H1 (cell line): Measurements from ENCODE around the gene GALNT12. TPM values are rescaled to one million over a fixed set of nuclear protein-coding genes. Genes with fewer than 3 reads are reported as not detected.

ENCODE experiments used
- CTCF ChIA-PET: fragments of 300-600 bp; sonication (Branson Sonifier 250); formaldehyde crosslinking; loops from one replicate; lab custom pipeline; 2021; ENCODE audit not compliant: partially characterized antibody; lab: Charles Lee
- POLR2A ChIA-PET: fragments of 300-600 bp; sonication (Branson Sonifier 250); formaldehyde crosslinking; loops from one replicate; lab custom pipeline; 2021; ENCODE audit warnings: inconsistent platforms; ENCODE audit not compliant: partially characterized antibody; lab: Charles Lee
- DNase-seq, 2 experiments: peaks; one replicate each; pipeline versions ENCODE4 v3.0.0 to v3.0.0-alpha.2; 2010 to 2022; ENCODE audit warnings: low spot score in 2 of 2, low read depth in 1 of 2, mixed read lengths in 1 of 2
- FAIRE-seq: peaks from 2 replicates; lab custom pipeline; 2011; peaks lifted over from hg19 to GRCh38; lab: Jason Lieb, UNC
- H2AFZ ChIP-seq: 2 replicates; pipeline ENCODE4 v1.8.1; 2012; ENCODE audit warnings: low read length, inconsistent platforms
- H2AK5ac ChIP-seq: 2 replicates; pipeline ENCODE4 v1.6.1; 2013; ENCODE audit warnings: low read depth, low read length
- H2BK120ac ChIP-seq: replicated peaks from 2 replicates; pipeline ENCODE3; 2013; ENCODE audit warnings: low read depth, low read length, inconsistent platforms
- H2BK12ac ChIP-seq: 2 replicates; pipeline ENCODE4 v1.6.1; 2013; ENCODE audit warnings: low read depth, low read length
- H2BK15ac ChIP-seq: 2 replicates; pipeline ENCODE4 v1.6.1; 2013; ENCODE audit warnings: low read length
- H2BK20ac ChIP-seq: 2 replicates; pipeline ENCODE4 v1.6.1; 2013; ENCODE audit warnings: low read length
- H2BK5ac ChIP-seq: 2 replicates; pipeline ENCODE4 v1.6.1; 2013; ENCODE audit warnings: low read depth, low read length
- H3K14ac ChIP-seq: 2 replicates; pipeline ENCODE4 v1.6.1; 2013; ENCODE audit warnings: inconsistent platforms; ENCODE audit not compliant: insufficient read length
- H3K18ac ChIP-seq: 2 replicates; pipeline ENCODE4 v1.6.1; 2013; ENCODE audit warnings: low read length; ENCODE audit errors: extremely low read depth
- H3K23ac ChIP-seq: 2 replicates; pipeline ENCODE4 v1.6.1; 2013; ENCODE audit warnings: inconsistent platforms; ENCODE audit not compliant: insufficient read length
- H3K23me2 ChIP-seq: 2 replicates; pipeline ENCODE4 v1.6.1; 2013; ENCODE audit warnings: low read depth, low read length
- H3K27ac ChIP-seq: 2 replicates; pipeline ENCODE4 v1.6.1; 2011; ENCODE audit warnings: low read depth, low read length, inconsistent platforms
- H3K27me3 ChIP-seq, 4 experiments: replicated peaks in 1 of 4; 1 replicate in 1 of 4; 2 replicates in 3 of 4; pipeline versions ENCODE4 v1.6.1 to v1.8.1; 2011 to 2013; ENCODE audit warnings: low read length in 3 of 4, mild to moderate bottlenecking in 3 of 4, inconsistent platforms in 2 of 4, mixed read lengths in 2 of 4, moderate library complexity in 1 of 4; ENCODE audit not compliant: control insufficient read depth in 3 of 4, insufficient read depth in 3 of 4; ENCODE audit errors: extremely low read depth in 1 of 4
- H3K36me3 ChIP-seq, 4 experiments: 2 replicates each; pipeline versions ENCODE4 v1.6.1 to v1.8.1; 2011 to 2013; ENCODE audit warnings: mild to moderate bottlenecking in 4 of 4, low read length in 3 of 4, moderate library complexity in 2 of 4, control low read depth in 1 of 4, inconsistent platforms in 1 of 4; ENCODE audit not compliant: insufficient read depth in 4 of 4, control insufficient read depth in 2 of 4
- H3K4ac ChIP-seq: replicated peaks from 2 replicates; pipeline ENCODE3; 2013; ENCODE audit warnings: low read length, low read depth, mixed read lengths, inconsistent platforms; ENCODE audit not compliant: insufficient read length
- H3K4me1 ChIP-seq, 4 experiments: replicated peaks in 1 of 4; 1 replicate in 1 of 4; 2 replicates in 3 of 4; pipeline versions ENCODE4 v1.6.1 to v1.8.1; 2011 to 2013; ENCODE audit warnings: low read length in 3 of 4, inconsistent platforms in 2 of 4, mixed read lengths in 1 of 4; ENCODE audit not compliant: insufficient read depth in 4 of 4, control insufficient read depth in 3 of 4
- H3K4me2 ChIP-seq, 2 experiments: 2 replicates each; pipeline versions ENCODE4 v1.6.1 to v1.8.1; 2011 to 2013; ENCODE audit warnings: low read depth in 2 of 2, low read length in 2 of 2, control low read depth in 1 of 2, inconsistent platforms in 1 of 2, mild to moderate bottlenecking in 1 of 2; ENCODE audit not compliant: insufficient read depth in 1 of 2
- H3K4me3 ChIP-seq, 4 experiments: fragments of 200-600, 300-600 bp in 1 of 4; sonication (generic), shearing (Covaris generic), sonication (Bioruptor Twin) in 1 of 4; 2 replicates each; pipeline versions ENCODE4 v1.5.1 to v1.8.1; 2011 to 2016; ENCODE audit warnings: low read length in 4 of 4, low read depth in 3 of 4, control low read depth in 2 of 4, inconsistent platforms in 2 of 4, mild to moderate bottlenecking in 2 of 4, mixed read lengths in 1 of 4, moderate library complexity in 1 of 4; ENCODE audit not compliant: insufficient read depth in 2 of 4; ENCODE audit errors: extremely low read depth in 1 of 4
- H3K56ac ChIP-seq: replicated peaks from 2 replicates; pipeline ENCODE3; 2013; ENCODE audit warnings: low read depth, mild to moderate bottlenecking, mixed read lengths, low read length, inconsistent platforms; ENCODE audit not compliant: insufficient read length
- H3K79me1 ChIP-seq: 2 replicates; pipeline ENCODE4 v1.6.1; 2013; ENCODE audit warnings: low read depth, low read length, control low read depth
- H3K79me2 ChIP-seq, 2 experiments: 2 replicates each; pipeline versions ENCODE4 v1.6.1 to v1.8.1; 2012 to 2013; ENCODE audit warnings: low read length in 2 of 2, mild to moderate bottlenecking in 2 of 2, inconsistent platforms in 1 of 2; ENCODE audit not compliant: insufficient read depth in 2 of 2, control insufficient read depth in 1 of 2
- H3K9ac ChIP-seq, 4 experiments: replicated peaks in 1 of 4; 1 replicate in 1 of 4; 2 replicates in 3 of 4; pipeline versions ENCODE4 v1.6.1 to v1.8.1; 2011 to 2013; ENCODE audit warnings: low read depth in 3 of 4, low read length in 3 of 4, control low read depth in 2 of 4, mild to moderate bottlenecking in 2 of 4, moderate library complexity in 2 of 4, inconsistent platforms in 1 of 4; ENCODE audit errors: extremely low read depth in 1 of 4
- H3K9me3 ChIP-seq, 2 experiments: 2 replicates each; pipeline versions ENCODE4 v1.6.1 to v1.8.1; 2012 to 2013; ENCODE audit warnings: mild to moderate bottlenecking in 2 of 2, moderate library complexity in 2 of 2, control low read depth in 1 of 2, inconsistent platforms in 1 of 2, low read depth in 1 of 2, low read length in 1 of 2, mixed read lengths in 1 of 2; ENCODE audit not compliant: insufficient read depth in 2 of 2
- H4K20me1 ChIP-seq, 2 experiments: replicated peaks in 1 of 2; 2 replicates each; pipeline versions ENCODE3 to v1.8.1; 2011 to 2013; ENCODE audit warnings: inconsistent platforms in 2 of 2, low read length in 2 of 2, mild to moderate bottlenecking in 1 of 2; ENCODE audit not compliant: insufficient read depth in 2 of 2, control insufficient read depth in 1 of 2
- H4K5ac ChIP-seq: 2 replicates; pipeline ENCODE4 v1.6.1; 2013; ENCODE audit warnings: low read length, low read depth, mixed read lengths, inconsistent platforms; ENCODE audit not compliant: insufficient read length
- H4K8ac ChIP-seq: 2 replicates; pipeline ENCODE4 v1.8.0; 2013; ENCODE audit warnings: mild to moderate bottlenecking, moderate library complexity, low read length, inconsistent platforms; ENCODE audit not compliant: insufficient read depth; ENCODE audit errors: extremely low read depth
- H4K91ac ChIP-seq: replicated peaks from 2 replicates; pipeline ENCODE3; 2013; ENCODE audit warnings: low read length, mixed read lengths, inconsistent platforms; ENCODE audit not compliant: insufficient read length
- ASH2L ChIP-seq: fragments of 200-600, 300-600 bp; sonication (generic); IDR thresholded peaks from one replicate; pipeline ENCODE4 v1.7.1; 2017; ENCODE audit warnings: low read length
- KDM1A ChIP-seq: fragments of 200-600, 300-600 bp; sonication (generic); IDR thresholded peaks from 2 replicates; pipeline ENCODE4 v1.7.1; 2016; ENCODE audit warnings: mild to moderate bottlenecking, low read length, borderline replicate concordance
- SIN3A ChIP-seq, 2 experiments: IDR thresholded peaks in 1 of 2; conservative IDR thresholded peaks in 1 of 2; 2 replicates each; pipeline ENCODE4 v1.6.1; 2011 to 2012; ENCODE audit warnings: low read length in 2 of 2, improper control_type of control experiment in 1 of 2, low read depth in 1 of 2, mild to moderate bottlenecking in 1 of 2
- WGBS, 2 experiments: shearing (Covaris generic) in 1 of 2; methylation state at CpG; one replicate each; pipeline versions ENCODE4 v1.1.6 to v1.1.7; 2013 to 2015; ENCODE audit warnings: low lambda C conversion rate in 2 of 2, mixed read lengths in 2 of 2, inconsistent platforms in 1 of 2, low coverage in 1 of 2, missing lambda C conversion rate in 1 of 2; ENCODE audit not compliant: insufficient replicate concordance in 2 of 2, insufficient coverage in 1 of 2, insufficient read length in 1 of 2; ENCODE audit errors: extremely low coverage in 1 of 2, missing lambda C conversion rate in 1 of 2; 5-methylcytosine and 5-hydroxymethylcytosine counted together
- polyA plus RNA-seq, 7 experiments: library from polyadenylated mRNA; depleted of rRNA in 3 of 7; stranded (reverse) in 5 of 7; unstranded in 2 of 7; fragments of >200 nt in 5 of 7; fragments of 200-250 nt in 2 of 7; gene quantifications; 1 replicate in 5 of 7; 2 replicates in 1 of 7; 4 replicates in 1 of 7; pipeline versions ENCODE4 v1.2.1 to v1.2.3, GENCODE V29; 2011 to 2013; ENCODE audit warnings: missing spikeins in 2 of 7, mixed read lengths in 2 of 7
- total RNA-seq: library from RNA; stranded (reverse); fragmentation: NEBNext Ultra II Directional; extraction: Animal tissue kit (Norgen Biotek cat#: 25700); gene quantifications from 2 replicates; pipeline ENCODE4 v1.2.1, GENCODE V29; 2021

GALNT12 gene
- total and polyA plus RNA-seq, 2 of the 8 experiments (the other 6 are each of a cell fraction or from before 2014, with no cell fraction given): 16.2 to 19.6 TPM

DNA sequence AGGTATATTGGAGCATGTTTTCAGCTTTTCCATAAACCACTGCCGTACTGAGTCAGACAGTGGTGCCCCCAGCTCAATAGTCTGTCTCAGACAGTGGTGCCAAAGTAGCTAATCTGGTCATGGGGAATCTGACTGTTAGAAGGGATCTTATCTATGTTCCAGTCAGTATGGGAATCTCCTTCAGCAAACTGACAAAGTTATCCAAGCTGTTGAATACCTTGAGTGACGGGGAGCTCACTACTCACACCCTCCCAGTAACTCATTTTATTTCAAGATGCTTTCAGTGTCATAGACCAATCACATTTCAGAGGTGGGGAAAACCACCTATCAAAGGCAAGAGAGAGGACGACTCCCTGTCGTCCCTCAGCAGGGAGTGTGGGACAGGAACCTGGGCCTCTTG is 29.9 kb upstream of the GALNT12 start:
- H3K27me3 ChIP-seq: no peaks in the 10 kb centered on the region
- FAIRE-seq (no peak), DNase-seq (no peak)
- no peak overlapping the region for H4K8ac ChIP-seq
- H3K18ac ChIP-seq: no peak overlapping the region
- H3K14ac ChIP-seq: no peak overlapping the region
- no peaks in the 10 kb centered on the region for H3K9me3 ChIP-seq
- H3K23ac ChIP-seq: no peak overlapping the region
- ChIA-PET POLR2A (no interaction called here), CTCF (interaction anchor here (1.0 to 4.7 kb wide), 7 partner anchors 10 to 463 kb away, joined by 3 to 41 read pairs (median 9); no protein-coding TSS in a partner anchor)
- H2BK5ac ChIP-seq: no peak overlapping the region
- H2AK5ac ChIP-seq: no peak overlapping the region
- WGBS, 2 experiments: 88% methylated on average over 4 of the region's 4 CpGs; no CpG with 5 or more reads in 1 of the 2 experiments
- no peak overlapping the region for H4K5ac ChIP-seq
- no peaks in the 10 kb centered on the region for H3K79me1 ChIP-seq
- no peaks in the 10 kb centered on the region for H3K4me1 ChIP-seq
- no peak overlapping the region for H3K4me2 ChIP-seq
- no peak for TF ChIP-seq SIN3A (conservative IDR thresholded peaks at IDR 0.05 in 1 of 2, IDR thresholded peaks at IDR 0.05 in 1 of 2; ENCODE audit: low read depth in 1 of 2, low read length in 2 of 2)
- TF ChIP-seq KDM1A: peak; percentile 46; the same call in 1 of the 2 replicates
- TF ChIP-seq ASH2L: no peak
- H3K4ac ChIP-seq: no peak overlapping the region
- peaks cover 2 to 6% of the 10 kb centered on the region in 2 experiments for H4K20me1 ChIP-seq
- no peak overlapping the region for H2BK15ac ChIP-seq
- H3K9ac ChIP-seq: no peak overlapping the region
- no peak overlapping the region for H3K4me3 ChIP-seq
- H2AFZ ChIP-seq: no peak overlapping the region
- no peaks in the 10 kb centered on the region for H3K79me2 ChIP-seq
- peaks cover 3 to 36% (median 15%) of the 10 kb centered on the region in 4 experiments; a peak in 7 of 8 replicates for H3K36me3 ChIP-seq
- H2BK120ac ChIP-seq: no peak overlapping the region
- H2BK12ac ChIP-seq: no peak overlapping the region
- no peak overlapping the region for H3K27ac ChIP-seq
- no peak overlapping the region for H4K91ac ChIP-seq
- no peaks in the 10 kb centered on the region for H3K23me2 ChIP-seq
- no peak overlapping the region for H2BK20ac ChIP-seq
- H3K56ac ChIP-seq: no peak overlapping the region
